ENCODE measurements around the gene ST7.
"Not testable (repeated sequence)": the region's sequence is repeated elsewhere in the genome, so short reads cannot be mapped to it uniquely, and the experiment has no call there.

The ST7 gene

GRCh38 chr7:117111535-117111934 lies 158.2 kb downstream of the ST7 start:
- H3K4me3 ChIP-seq (ENCODE audit: low read length): no peak overlapping the region
- no peaks in the 10 kb centered on the region for H3K9me3 ChIP-seq (ENCODE audit: control insufficient read depth, insufficient read depth, low read length)
- WGBS (ENCODE audit: insufficient coverage, insufficient read length): no CpG with 5 or more reads among the region's 1 CpG
- H3K36me3 ChIP-seq (ENCODE audit: control insufficient read depth, insufficient read depth, low read length): no peaks in the 10 kb centered on the region
- H3K27ac ChIP-seq (ENCODE audit: low read length): no peak overlapping the region
- 0 out of 2 replicates have a peak, but pooled peaks cover 1% of the 10 kb centered on the region for H3K4me1 ChIP-seq (ENCODE audit: control insufficient read depth, insufficient read depth, low read length)
- DNase-seq (ENCODE audit: low read depth, low spot score): no peak
- no peaks in the 10 kb centered on the region for H3K27me3 ChIP-seq (ENCODE audit: control insufficient read depth, insufficient read depth, low read length)

- Histone ChIP-seq H3K9me3 (ENCODE audit: control insufficient read depth, insufficient read depth, low read length) (no peaks in the 10 kb centered on the region), H3K4me1 (ENCODE audit: control insufficient read depth, insufficient read depth, low read length) (0 out of 2 replicates have a peak, but pooled peaks cover 1% of the 10 kb centered on the region), H3K36me3 (ENCODE audit: control insufficient read depth, insufficient read depth, low read length) (no peaks in the 10 kb centered on the region), H3K27ac (ENCODE audit: low read length) (no peak overlapping the region), H3K27me3 (ENCODE audit: control insufficient read depth, insufficient read depth, low read length) (no peaks in the 10 kb centered on the region), H3K4me3 (ENCODE audit: low read length) (no peak overlapping the region)
- DNase-seq (ENCODE audit: low read depth, low spot score): no peak
- no CpG with 5 or more reads among the region's 4 CpGs for WGBS (ENCODE audit: insufficient coverage, insufficient read length)
Measured at GRCh38 chr7:117112640-117113039, 159.3 kb downstream of the ST7 start.

- Histone ChIP-seq H3K9me3 (ENCODE audit: control insufficient read depth, insufficient read depth, low read length) (no peaks in the 10 kb centered on the region), H3K27me3 (ENCODE audit: control insufficient read depth, insufficient read depth, low read length) (no peaks in the 10 kb centered on the region), H3K4me1 (ENCODE audit: control insufficient read depth, insufficient read depth, low read length) (0 out of 2 replicates have a peak, but pooled peaks cover 1% of the 10 kb centered on the region), H3K36me3 (ENCODE audit: control insufficient read depth, insufficient read depth, low read length) (no peaks in the 10 kb centered on the region), H3K27ac (ENCODE audit: low read length) (no peak overlapping the region), H3K4me3 (ENCODE audit: low read length) (no peak overlapping the region)
- no peak for DNase-seq (ENCODE audit: low read depth, low spot score)
- no CpG with 5 or more reads among the region's 4 CpGs for WGBS (ENCODE audit: insufficient coverage, insufficient read length)
Measured at GRCh38 chr7:117113871-117114270, 160.6 kb downstream of the ST7 start.

GRCh38 chr7:117114272-117114671 lies 161.0 kb downstream of the ST7 start:
- Histone ChIP-seq H3K9me3 (ENCODE audit: control insufficient read depth, insufficient read depth, low read length) (no peaks in the 10 kb centered on the region), H3K4me1 (ENCODE audit: control insufficient read depth, insufficient read depth, low read length) (0 out of 2 replicates have a peak, but pooled peaks cover 1% of the 10 kb centered on the region), H3K27ac (ENCODE audit: low read length) (no peak overlapping the region), H3K4me3 (ENCODE audit: low read length) (no peak overlapping the region), H3K27me3 (ENCODE audit: control insufficient read depth, insufficient read depth, low read length) (no peaks in the 10 kb centered on the region), H3K36me3 (ENCODE audit: control insufficient read depth, insufficient read depth, low read length) (no peaks in the 10 kb centered on the region)
- WGBS (ENCODE audit: insufficient coverage, insufficient read length): no CpG with 5 or more reads among the region's 1 CpG
- DNase-seq (ENCODE audit: low read depth, low spot score): no peak

GRCh38 chr7:117116211-117116610 lies 162.9 kb downstream of the ST7 start:
- 0 out of 2 replicates have a peak, but pooled peaks cover 1% of the 10 kb centered on the region for H3K4me1 ChIP-seq (ENCODE audit: control insufficient read depth, insufficient read depth, low read length)
- no peaks in the 10 kb centered on the region for H3K36me3 ChIP-seq (ENCODE audit: control insufficient read depth, insufficient read depth, low read length)
- H3K27ac ChIP-seq (ENCODE audit: low read length): no peak overlapping the region
- H3K27me3 ChIP-seq (ENCODE audit: control insufficient read depth, insufficient read depth, low read length): no peaks in the 10 kb centered on the region
- no peak overlapping the region for H3K4me3 ChIP-seq (ENCODE audit: low read length)
- no peaks in the 10 kb centered on the region for H3K9me3 ChIP-seq (ENCODE audit: control insufficient read depth, insufficient read depth, low read length)
- no CpG with 5 or more reads among the region's 2 CpGs for WGBS (ENCODE audit: insufficient coverage, insufficient read length)
- no peak for DNase-seq (ENCODE audit: low read depth, low spot score)

GRCh38 chr7:117117172-117117571 lies 163.9 kb downstream of the ST7 start:
- Histone ChIP-seq H3K27ac (ENCODE audit: low read length) (no peak overlapping the region), H3K4me1 (ENCODE audit: control insufficient read depth, insufficient read depth, low read length) (no peaks in the 10 kb centered on the region), H3K4me3 (ENCODE audit: low read length) (no peak overlapping the region), H3K9me3 (ENCODE audit: control insufficient read depth, insufficient read depth, low read length) (no peaks in the 10 kb centered on the region), H3K36me3 (ENCODE audit: control insufficient read depth, insufficient read depth, low read length) (no peaks in the 10 kb centered on the region), H3K27me3 (ENCODE audit: control insufficient read depth, insufficient read depth, low read length) (no peaks in the 10 kb centered on the region)
- no CpG with 5 or more reads among the region's 2 CpGs for WGBS (ENCODE audit: insufficient coverage, insufficient read length)
- no peak for DNase-seq (ENCODE audit: low read depth, low spot score)

- H3K4me1 ChIP-seq (ENCODE audit: control insufficient read depth, insufficient read depth, low read length): no peaks in the 10 kb centered on the region
- no peak for DNase-seq (ENCODE audit: low read depth, low spot score)
Measured at GRCh38 chr7:117118579-117119180, 165.4 kb downstream of the ST7 start.

GRCh38 chr7:117119192-117119924 lies 166.1 kb downstream of the ST7 start:
- WGBS (ENCODE audit: insufficient coverage, insufficient read length): no CpG with 5 or more reads among the region's 7 CpGs
- H3K4me3 ChIP-seq (ENCODE audit: low read length): no peak overlapping the region
- no peaks in the 10 kb centered on the region for H3K4me1 ChIP-seq (ENCODE audit: control insufficient read depth, insufficient read depth, low read length)
- no peak for DNase-seq (ENCODE audit: low read depth, low spot score)
- H3K27ac ChIP-seq (ENCODE audit: low read length): no peak overlapping the region
- no peaks in the 10 kb centered on the region for H3K9me3 ChIP-seq (ENCODE audit: control insufficient read depth, insufficient read depth, low read length)
- no peaks in the 10 kb centered on the region for H3K27me3 ChIP-seq (ENCODE audit: control insufficient read depth, insufficient read depth, low read length)
- no peaks in the 10 kb centered on the region for H3K36me3 ChIP-seq (ENCODE audit: control insufficient read depth, insufficient read depth, low read length)

More at GRCh38 chr7:117118579-117119180, 165.4 kb downstream of the ST7 start:
- no peak overlapping the region for H3K4me3 ChIP-seq (ENCODE audit: low read length)
- H3K27ac ChIP-seq (ENCODE audit: low read length): no peak overlapping the region
- H3K36me3 ChIP-seq (ENCODE audit: control insufficient read depth, insufficient read depth, low read length): no peaks in the 10 kb centered on the region
- no peaks in the 10 kb centered on the region for H3K9me3 ChIP-seq (ENCODE audit: control insufficient read depth, insufficient read depth, low read length)
- H3K27me3 ChIP-seq (ENCODE audit: control insufficient read depth, insufficient read depth, low read length): no peaks in the 10 kb centered on the region
- WGBS (ENCODE audit: insufficient coverage, insufficient read length): no CpG with 5 or more reads among the region's 4 CpGs

- not testable (repeated sequence) for DNase-seq (ENCODE audit: low read depth, low spot score); H3K36me3 ChIP-seq (ENCODE audit: control insufficient read depth, insufficient read depth, low read length); H3K27me3 ChIP-seq (ENCODE audit: control insufficient read depth, insufficient read depth, low read length); H3K27ac ChIP-seq (ENCODE audit: low read length); H3K4me3 ChIP-seq (ENCODE audit: low read length); H3K9me3 ChIP-seq (ENCODE audit: control insufficient read depth, insufficient read depth, low read length); H3K4me1 ChIP-seq (ENCODE audit: control insufficient read depth, insufficient read depth, low read length)
- no CpG with 5 or more reads among the region's 1 CpG for WGBS (ENCODE audit: insufficient coverage, insufficient read length)
Measured at GRCh38 chr7:117120321-117120720, 167.0 kb downstream of the ST7 start.

- not testable (repeated sequence) for H3K9me3 ChIP-seq (ENCODE audit: control insufficient read depth, insufficient read depth, low read length); H3K4me3 ChIP-seq (ENCODE audit: low read length); H3K4me1 ChIP-seq (ENCODE audit: control insufficient read depth, insufficient read depth, low read length); H3K36me3 ChIP-seq (ENCODE audit: control insufficient read depth, insufficient read depth, low read length); H3K27ac ChIP-seq (ENCODE audit: low read length); DNase-seq (ENCODE audit: low read depth, low spot score); H3K27me3 ChIP-seq (ENCODE audit: control insufficient read depth, insufficient read depth, low read length)
- WGBS (ENCODE audit: insufficient coverage, insufficient read length): no CpG with 5 or more reads among the region's 1 CpG
Measured at GRCh38 chr7:117122036-117122435, 168.7 kb downstream of the ST7 start.

- H3K27me3 ChIP-seq (ENCODE audit: control insufficient read depth, insufficient read depth, low read length): no peaks in the 10 kb centered on the region
- H3K27ac ChIP-seq (ENCODE audit: low read length): no peak overlapping the region
- DNase-seq (ENCODE audit: low read depth, low spot score): no peak
- H3K4me3 ChIP-seq (ENCODE audit: low read length): no peak overlapping the region
- no peaks in the 10 kb centered on the region for H3K4me1 ChIP-seq (ENCODE audit: control insufficient read depth, insufficient read depth, low read length)
- no peaks in the 10 kb centered on the region for H3K36me3 ChIP-seq (ENCODE audit: control insufficient read depth, insufficient read depth, low read length)
- H3K9me3 ChIP-seq (ENCODE audit: control insufficient read depth, insufficient read depth, low read length): no peaks in the 10 kb centered on the region
Measured at GRCh38 chr7:117122536-117122935, 169.2 kb downstream of the ST7 start.

All from iPS DF 6.9 (cell line).